Stimulated activated CD8-positive, alpha-beta memory T cell treated with anti-CD3 and anti-CD28 coated beads, Interleukin-2, amount 100 ng/mL, for 1 hour (primary cell): Measurements from ENCODE around the gene VCL.

Experiments used
- DNase-seq, 2 donors: peaks; one replicate each; pipeline ENCODE4 v3.0.0-alpha.2; 2020; ENCODE audit warnings: low read depth in 2 of 2

Gene VCL

GRCh38 chr10:74150990-74151878 is 153.3 kb downstream of the VCL start, which contains the start of gene ADK:
ADK (plus strand) TSS chr10:74151221; CDS start chr10:74151279, 58 bp downstream.
- DNase-seq, result peak; percentile 100

GRCh38 chr10:74151879-74152722 is 154.2 kb downstream of the VCL start:
- no peak for DNase-seq

DNA sequence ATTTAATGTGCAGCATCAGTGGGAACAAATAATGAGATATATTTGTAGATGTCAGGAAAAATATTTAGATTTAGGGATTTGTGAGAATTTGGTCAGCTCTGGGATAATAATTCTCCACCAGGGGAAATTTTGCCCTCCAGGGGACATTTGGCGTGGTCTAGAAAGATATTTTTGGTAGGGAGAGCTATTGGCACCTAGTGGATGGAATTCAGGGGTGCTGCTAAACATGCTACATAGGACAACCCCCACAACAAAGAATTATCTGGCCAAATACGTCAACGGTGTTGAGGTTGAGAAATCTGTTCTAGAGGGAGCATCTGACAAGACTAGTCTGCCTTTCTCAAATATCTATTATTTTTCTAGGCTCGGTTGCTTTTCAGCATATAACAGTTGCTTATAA is 155.2 kb downstream of the VCL start:
- DNase-seq, result no peak

DNA sequence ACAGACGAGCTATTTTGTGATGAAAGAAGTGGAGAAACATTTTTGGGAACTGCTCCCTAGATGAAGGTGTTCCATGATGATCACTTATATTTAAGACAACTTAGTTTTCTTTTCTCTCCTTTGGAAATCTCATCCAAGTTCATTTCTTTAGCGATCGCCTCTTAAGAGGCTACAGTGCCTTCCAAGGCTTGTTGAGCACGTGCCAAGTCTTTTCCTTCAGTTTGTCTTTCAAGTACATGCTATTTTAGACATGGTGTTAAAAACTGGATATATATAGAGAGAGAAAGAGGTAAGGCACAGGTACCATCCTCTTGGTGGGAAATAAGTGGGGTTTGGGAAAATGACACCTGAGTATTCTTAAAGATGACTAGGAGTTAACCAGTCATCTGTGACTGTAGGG is 155.8 kb downstream of the VCL start:
- DNase-seq, result no peak

GRCh38 chr10:74156919-74157289 is 159.0 kb downstream of the VCL start:
- no peak for DNase-seq

- no peak for DNase-seq
These were observed 162.1 kb downstream of the VCL start for GRCh38 chr10:74160013-74160412.

DNA sequence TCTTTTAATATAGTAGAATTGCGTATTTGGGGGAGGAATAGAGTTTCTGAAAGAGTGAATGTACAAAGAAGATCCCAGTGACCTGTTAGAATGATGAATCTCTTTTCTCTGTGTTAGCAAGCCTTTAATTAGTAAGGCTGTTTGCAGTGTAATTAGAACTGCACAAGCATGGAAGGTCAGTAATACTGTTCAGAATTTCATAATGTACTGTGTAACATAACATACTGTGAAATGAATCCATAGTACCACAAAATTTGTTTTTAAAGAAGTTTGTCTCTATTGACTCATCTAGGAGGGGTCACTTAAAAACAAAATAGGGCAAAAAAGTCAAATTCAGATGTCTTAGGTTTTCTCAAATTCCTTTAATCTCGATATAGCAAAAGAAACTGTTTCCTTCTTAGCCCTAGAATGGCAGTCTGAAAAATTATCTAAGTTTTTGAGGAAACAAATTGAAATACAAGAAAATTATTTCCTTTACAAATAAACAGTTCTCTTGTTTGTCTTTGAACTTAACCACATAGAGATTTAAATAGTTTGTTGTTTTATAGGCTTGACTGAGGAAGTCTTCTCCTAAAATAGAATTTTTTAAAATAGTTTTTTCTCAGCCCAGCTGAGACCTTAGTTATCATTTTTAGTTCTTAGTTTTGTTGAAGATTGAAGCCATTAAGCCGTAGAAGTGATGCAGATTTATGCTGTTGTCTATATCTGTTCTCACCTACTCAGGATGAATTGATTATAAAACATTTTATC is 165.6 kb downstream of the VCL start:
- no peak for DNase-seq

DNA sequence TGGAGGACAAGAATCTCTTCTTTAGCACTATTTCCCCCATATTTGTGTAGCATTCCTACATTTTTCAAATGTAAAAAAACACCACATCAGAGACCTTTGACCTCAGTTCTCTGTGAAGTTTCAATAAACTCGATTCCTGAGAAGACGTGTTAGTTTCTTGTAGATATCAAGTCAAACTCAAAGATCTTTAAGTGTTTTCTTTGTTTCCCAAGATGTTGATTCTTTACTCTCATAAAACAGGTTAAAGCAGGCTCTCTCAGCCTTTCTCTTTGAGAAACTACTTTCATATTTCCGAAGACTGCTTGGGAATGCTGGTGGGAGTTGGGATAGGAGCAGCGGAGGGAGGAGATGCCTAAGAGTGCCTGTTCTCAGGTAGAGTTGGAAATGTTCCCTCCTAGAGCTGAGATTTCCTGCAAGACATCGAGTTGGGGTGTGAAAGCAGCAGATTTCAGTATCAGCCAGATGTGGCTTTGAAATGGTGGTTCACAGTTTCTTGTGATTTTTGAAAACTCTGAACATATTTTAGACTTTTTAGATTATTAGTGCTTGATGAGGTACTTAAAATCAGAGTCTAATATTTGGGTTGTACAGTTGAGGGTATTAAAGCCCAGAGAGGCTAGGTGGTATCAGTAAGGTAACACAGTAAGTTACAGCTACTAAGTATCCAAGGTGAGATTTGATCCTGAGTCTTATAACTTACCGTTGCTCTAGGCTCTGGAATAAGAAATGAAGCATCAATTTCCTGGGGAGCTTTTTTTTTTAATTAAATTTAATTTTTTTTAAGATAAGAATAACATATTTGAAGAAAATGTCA is 167.0 kb downstream of the VCL start:
- DNase-seq, result no peak

DNA sequence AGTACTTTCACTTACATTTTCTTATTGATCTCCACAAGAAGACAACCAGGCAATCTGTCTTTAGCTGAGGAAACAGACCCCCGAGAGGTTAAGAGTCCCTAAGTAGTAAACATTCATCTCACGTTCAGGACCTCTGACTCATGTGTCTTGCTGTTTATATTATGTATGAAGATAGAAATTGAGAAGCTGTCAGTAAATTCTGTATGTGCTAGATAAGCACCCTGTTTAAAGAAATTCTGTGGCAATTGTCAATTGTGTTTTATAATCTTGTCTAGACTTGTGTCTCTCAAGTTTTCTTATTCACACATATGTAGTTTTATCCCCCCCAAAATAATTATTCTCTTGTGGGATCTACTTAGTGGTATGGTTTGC is 167.6 kb downstream of the VCL start:
- DNase-seq, result no peak

GRCh38 chr10:74167443-74167842 is 169.5 kb downstream of the VCL start:
- no peak for DNase-seq
